Ishikawa (cell line): Measurements from ENCODE around the gene RELB.

Experiments
- CEBPB ChIP-seq: IDR thresholded peaks from 2 replicates; pipeline ENCODE4 v1.6.1; 2012
- CREB1 ChIP-seq: IDR thresholded peaks from 2 replicates; pipeline ENCODE4 v1.6.1; 2012; ENCODE audit warnings: low read depth
- EGR1 ChIP-seq: IDR thresholded peaks from 2 replicates; pipeline ENCODE4 v1.6.1; 2012
- EP300 ChIP-seq: IDR thresholded peaks from 2 replicates; pipeline ENCODE4 v1.6.1; 2012; ENCODE audit warnings: borderline replicate concordance
- FOXM1 ChIP-seq: IDR thresholded peaks from 2 replicates; pipeline ENCODE4 v1.6.1; 2012; ENCODE audit warnings: low read depth, borderline replicate concordance
- NFIC ChIP-seq: IDR thresholded peaks from 2 replicates; pipeline ENCODE4 v1.6.1; 2012
- RAD21 ChIP-seq: IDR thresholded peaks from 2 replicates; pipeline ENCODE4 v1.6.1; 2012; ENCODE audit warnings: low read depth
- TAF1 ChIP-seq: IDR thresholded peaks from 2 replicates; pipeline ENCODE4 v1.6.1; 2012; ENCODE audit warnings: low read depth, mild to moderate bottlenecking
- TCF12 ChIP-seq: IDR thresholded peaks from 2 replicates; pipeline ENCODE4 v1.6.1; 2012; ENCODE audit warnings: low read depth
- TEAD4 ChIP-seq: IDR thresholded peaks from 2 replicates; pipeline ENCODE4 v1.6.1; 2012
- YY1 ChIP-seq: IDR thresholded peaks from 2 replicates; pipeline ENCODE4 v1.6.1; 2012; ENCODE audit warnings: low read depth
- ZBTB7A ChIP-seq: IDR thresholded peaks from 2 replicates; pipeline ENCODE4 v1.6.1; 2012; ENCODE audit warnings: low read depth
- TF ChIP-seq, protein P1 (sequence below): IDR thresholded peaks from 2 replicates; pipeline ENCODE4 v1.6.1; 2012
- TF ChIP-seq, protein P2 (sequence below): IDR thresholded peaks from 2 replicates; pipeline ENCODE4 v1.6.1; 2012
- TF ChIP-seq, protein P3 (sequence below): IDR thresholded peaks from 2 replicates; pipeline ENCODE4 v1.6.1; 2012; ENCODE audit warnings: low read depth, mild to moderate bottlenecking

Gene RELB

DNA sequence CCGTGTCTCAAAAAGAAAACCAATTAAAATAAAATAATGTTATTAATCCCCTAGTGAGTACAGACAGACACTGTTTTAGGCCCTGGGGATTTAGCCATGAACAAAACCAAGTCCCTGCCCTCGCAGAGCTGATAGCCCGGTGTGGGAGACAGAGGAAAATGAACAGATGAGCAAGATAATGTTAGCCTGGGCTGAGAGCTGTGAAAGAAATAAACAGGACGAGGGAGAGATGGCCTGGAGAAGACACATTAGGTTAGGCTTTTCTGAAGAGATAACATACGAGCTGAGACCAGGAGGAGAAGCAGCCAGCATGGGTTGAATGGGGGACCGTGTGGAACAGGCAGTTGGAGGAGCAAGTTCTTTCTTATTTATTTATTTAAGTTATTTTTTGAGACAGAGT is 9.0 kb downstream of the RELB start:
- TF ChIP-seq TCF12 (no peak), EP300 (no peak), EGR1 (no peak), ZBTB7A (no peak), FOXM1 (no peak), NFIC (no peak), RAD21 (no peak), CREB1 (no peak), TEAD4 (no peak), CEBPB (no peak), TAF1 (no peak), YY1 (no peak)
- TF ChIP-seq, protein P1, sequence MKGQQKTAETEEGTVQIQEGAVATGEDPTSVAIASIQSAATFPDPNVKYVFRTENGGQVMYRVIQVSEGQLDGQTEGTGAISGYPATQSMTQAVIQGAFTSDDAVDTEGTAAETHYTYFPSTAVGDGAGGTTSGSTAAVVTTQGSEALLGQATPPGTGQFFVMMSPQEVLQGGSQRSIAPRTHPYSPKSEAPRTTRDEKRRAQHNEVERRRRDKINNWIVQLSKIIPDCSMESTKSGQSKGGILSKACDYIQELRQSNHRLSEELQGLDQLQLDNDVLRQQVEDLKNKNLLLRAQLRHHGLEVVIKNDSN, result no peak
- TF ChIP-seq, protein P2, sequence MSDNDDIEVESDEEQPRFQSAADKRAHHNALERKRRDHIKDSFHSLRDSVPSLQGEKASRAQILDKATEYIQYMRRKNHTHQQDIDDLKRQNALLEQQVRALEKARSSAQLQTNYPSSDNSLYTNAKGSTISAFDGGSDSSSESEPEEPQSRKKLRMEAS, result no peak
- TF ChIP-seq, protein P3, sequence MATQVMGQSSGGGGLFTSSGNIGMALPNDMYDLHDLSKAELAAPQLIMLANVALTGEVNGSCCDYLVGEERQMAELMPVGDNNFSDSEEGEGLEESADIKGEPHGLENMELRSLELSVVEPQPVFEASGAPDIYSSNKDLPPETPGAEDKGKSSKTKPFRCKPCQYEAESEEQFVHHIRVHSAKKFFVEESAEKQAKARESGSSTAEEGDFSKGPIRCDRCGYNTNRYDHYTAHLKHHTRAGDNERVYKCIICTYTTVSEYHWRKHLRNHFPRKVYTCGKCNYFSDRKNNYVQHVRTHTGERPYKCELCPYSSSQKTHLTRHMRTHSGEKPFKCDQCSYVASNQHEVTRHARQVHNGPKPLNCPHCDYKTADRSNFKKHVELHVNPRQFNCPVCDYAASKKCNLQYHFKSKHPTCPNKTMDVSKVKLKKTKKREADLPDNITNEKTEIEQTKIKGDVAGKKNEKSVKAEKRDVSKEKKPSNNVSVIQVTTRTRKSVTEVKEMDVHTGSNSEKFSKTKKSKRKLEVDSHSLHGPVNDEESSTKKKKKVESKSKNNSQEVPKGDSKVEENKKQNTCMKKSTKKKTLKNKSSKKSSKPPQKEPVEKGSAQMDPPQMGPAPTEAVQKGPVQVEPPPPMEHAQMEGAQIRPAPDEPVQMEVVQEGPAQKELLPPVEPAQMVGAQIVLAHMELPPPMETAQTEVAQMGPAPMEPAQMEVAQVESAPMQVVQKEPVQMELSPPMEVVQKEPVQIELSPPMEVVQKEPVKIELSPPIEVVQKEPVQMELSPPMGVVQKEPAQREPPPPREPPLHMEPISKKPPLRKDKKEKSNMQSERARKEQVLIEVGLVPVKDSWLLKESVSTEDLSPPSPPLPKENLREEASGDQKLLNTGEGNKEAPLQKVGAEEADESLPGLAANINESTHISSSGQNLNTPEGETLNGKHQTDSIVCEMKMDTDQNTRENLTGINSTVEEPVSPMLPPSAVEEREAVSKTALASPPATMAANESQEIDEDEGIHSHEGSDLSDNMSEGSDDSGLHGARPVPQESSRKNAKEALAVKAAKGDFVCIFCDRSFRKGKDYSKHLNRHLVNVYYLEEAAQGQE, result no peak

DNA sequence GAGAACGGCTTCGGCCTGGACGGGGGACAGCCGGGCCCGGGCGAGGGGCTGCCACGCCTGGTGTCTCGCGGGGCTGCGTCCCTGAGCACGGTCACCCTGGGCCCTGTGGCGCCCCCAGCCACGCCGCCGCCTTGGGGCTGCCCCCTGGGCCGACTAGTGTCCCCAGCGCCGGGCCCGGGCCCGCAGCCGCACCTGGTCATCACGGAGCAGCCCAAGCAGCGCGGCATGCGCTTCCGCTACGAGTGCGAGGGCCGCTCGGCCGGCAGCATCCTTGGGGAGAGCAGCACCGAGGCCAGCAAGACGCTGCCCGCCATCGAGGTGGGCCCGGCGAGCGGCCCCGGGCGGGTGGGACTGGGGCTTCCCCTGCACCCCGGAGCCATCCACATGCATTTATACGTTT is 10.7 kb downstream of the RELB start:
- TF ChIP-seq CEBPB (no peak), RAD21 (no peak), NFIC (no peak), EGR1 (no peak), ZBTB7A (no peak), CREB1 (no peak), TAF1 (no peak), TCF12 (no peak), TEAD4 (no peak), YY1 (no peak), EP300 (no peak), FOXM1 (no peak)
- TF ChIP-seq, protein P1, result no peak
- TF ChIP-seq, protein P2, result no peak
- TF ChIP-seq, protein P3, result no peak

DNA sequence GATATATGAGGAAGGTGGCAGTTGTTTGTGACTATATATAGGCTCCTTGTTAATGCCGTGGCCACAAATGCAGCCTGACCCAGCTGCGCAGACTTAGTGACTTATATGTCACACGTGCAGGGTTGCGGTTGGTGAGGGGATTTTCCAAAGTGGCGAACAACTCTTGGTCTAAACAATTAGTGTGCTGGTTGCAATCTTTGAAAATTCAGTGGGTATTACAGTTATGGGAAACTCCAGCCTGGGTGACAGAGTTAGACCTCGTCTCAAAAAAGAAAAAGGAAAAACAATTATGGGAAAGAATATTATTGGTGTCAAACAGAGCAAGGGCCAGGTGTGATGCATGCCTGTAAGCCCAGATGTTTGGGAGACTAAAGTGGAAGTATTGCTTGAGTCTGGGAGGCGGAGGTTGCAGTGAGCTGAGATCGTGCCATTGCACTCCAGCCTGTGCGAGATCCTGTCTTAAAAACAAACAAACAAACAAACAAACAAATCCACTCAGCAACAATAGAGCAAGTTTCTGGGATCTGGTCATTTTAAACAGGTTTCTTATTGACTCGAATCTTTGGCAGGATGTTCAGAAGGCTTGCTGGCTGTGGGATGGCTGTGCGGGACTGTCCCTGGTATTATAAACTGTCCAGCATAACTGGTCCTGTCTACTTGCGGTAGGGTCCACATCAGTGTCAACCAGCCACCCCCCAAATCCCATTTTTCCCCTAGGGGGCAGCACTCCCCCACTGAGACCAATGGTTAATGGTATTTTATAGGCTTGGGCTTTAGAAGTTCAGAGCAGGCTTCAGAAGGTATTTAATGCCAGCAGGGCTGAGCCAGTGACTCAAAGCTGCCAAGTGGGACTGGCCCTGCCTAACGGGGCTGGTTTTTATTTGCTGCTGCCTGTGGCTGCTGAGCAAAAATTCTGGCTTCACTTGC is 15.4 kb downstream of the RELB start:
- TF ChIP-seq RAD21 (peak; percentile 82), TCF12 (no peak)

DNA sequence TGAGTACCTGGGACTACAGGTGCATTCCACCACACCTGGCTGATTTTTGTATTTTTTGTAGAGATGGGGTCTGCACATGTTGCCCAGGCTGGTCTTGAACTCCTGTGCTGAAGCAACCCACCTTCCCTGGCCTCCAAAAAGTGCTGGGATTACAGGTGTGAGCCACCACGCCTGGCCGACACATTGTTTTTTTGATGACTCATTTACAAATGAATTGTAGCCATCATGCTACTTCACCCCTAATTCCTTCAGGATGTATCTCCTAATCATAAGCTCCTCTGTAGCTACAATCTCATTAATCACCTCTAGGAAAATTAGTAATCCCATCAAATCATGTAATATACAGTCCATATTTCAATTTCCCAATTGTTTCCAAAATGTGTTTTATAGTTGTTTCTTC is 17.9 kb downstream of the RELB start:
- TF ChIP-seq EGR1 (no peak), TEAD4 (no peak), ZBTB7A (no peak)
- TF ChIP-seq, protein P1, result no peak

DNA sequence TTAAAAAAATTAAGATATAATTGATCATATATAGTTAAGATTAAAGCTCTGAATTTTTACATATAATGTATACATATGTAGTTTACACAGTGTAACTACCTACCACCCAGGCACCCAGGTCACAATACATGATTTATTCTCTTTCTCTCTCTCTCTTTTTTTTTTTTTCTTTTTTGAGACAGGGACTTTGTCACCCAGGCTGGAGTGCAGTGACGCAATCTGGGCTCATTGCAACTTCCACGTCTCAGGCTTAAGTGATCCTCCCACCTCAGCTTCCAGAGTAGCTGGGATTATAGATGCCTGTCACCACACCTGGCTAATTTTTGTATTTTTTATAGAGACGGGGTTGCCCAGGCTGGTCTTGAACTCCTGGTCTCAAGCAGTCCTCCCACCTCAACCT is 18.8 kb downstream of the RELB start:
- TF ChIP-seq, protein P1, result no peak
- TF ChIP-seq TCF12 (no peak), RAD21 (no peak), TAF1 (no peak), YY1 (no peak), TEAD4 (no peak), EGR1 (no peak), ZBTB7A (no peak), CREB1 (no peak), EP300 (no peak)
